Activated naive CD4-positive, alpha-beta T cell treated with anti-CD3 and anti-CD28 coated beads, Interleukin-2, amount 50 U/mL, for 72 hours (primary cell): ENCODE results near the gene LGALS7. TPM values are rescaled to one million over a fixed set of nuclear protein-coding genes. Genes with fewer than 3 reads are reported as not detected.

ENCODE experiments used
- ATAC-seq, 2 donors: fragments of 150-1000 bp; cut with Tn5 transposase; 2 replicates each; pipeline ENCODE4 v1.10.0; 2021; ENCODE audit warnings: mild to moderate bottlenecking in 2 of 2, moderate library complexity in 2 of 2
- DNase-seq, 2 donors: peaks; one replicate each; pipeline ENCODE4 v3.0.0; 2021 to 2022; ENCODE audit warnings: low spot score in 2 of 2
- H3K27ac Mint-ChIP-seq, 2 donors: one replicate each; pipeline ENCODE4 v1.8.0; 2022; ENCODE audit warnings: mild to moderate bottlenecking in 2 of 2, mixed read lengths in 2 of 2
- H3K36me3 Mint-ChIP-seq, 2 donors: one replicate each; pipeline ENCODE4 v1.8.0; 2022; ENCODE audit warnings: mixed read lengths in 2 of 2
- H3K9me3 Mint-ChIP-seq, 2 donors: one replicate each; pipeline ENCODE4 v1.8.0; 2022; ENCODE audit warnings: mixed read lengths in 2 of 2
- total RNA-seq, 2 donors: library from RNA; stranded (reverse); gene quantifications; one replicate each; pipeline ENCODE4 v1.2.3, GENCODE V29; 2022

Gene LGALS7
- total RNA-seq, 2 donors from 2014 or later = not detected

DNA sequence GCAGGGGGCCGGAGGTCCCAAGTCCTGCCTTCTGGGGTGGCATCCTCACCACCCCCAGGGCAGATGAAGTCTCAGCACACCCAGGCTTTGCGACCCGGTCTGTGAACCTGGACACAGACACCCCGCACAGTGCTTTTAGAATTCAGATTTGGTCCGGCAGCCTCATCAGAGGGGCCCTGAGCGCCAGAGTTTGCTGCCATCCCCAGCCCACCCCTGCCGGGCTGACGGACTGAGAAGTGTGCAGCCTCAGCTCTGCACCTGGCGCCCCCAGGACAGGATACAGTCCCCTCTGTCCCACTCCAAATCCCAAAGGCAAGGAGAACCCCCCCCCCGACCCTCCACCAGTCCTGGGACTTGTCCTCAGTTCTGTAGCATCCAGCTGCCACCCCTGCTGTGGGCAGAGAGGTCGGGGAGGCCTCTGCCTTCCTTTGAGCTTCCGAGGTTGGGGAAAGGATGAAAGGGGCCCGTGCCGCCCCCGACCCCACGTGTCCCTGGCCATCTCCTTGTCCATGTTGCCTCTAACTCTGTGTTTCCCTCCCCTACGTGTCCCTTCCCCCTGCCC lies 45.9 kb downstream of the LGALS7 start:
- ATAC-seq = no peak
- Mint-ChIP-seq H3K9me3 (no peaks in the 10 kb centered on the region), H3K27ac (peak overlapping the region in 1 of 2 donors; percentile 56), H3K36me3 (no peaks in the 10 kb centered on the region)
- DNase-seq = no peak

DNA sequence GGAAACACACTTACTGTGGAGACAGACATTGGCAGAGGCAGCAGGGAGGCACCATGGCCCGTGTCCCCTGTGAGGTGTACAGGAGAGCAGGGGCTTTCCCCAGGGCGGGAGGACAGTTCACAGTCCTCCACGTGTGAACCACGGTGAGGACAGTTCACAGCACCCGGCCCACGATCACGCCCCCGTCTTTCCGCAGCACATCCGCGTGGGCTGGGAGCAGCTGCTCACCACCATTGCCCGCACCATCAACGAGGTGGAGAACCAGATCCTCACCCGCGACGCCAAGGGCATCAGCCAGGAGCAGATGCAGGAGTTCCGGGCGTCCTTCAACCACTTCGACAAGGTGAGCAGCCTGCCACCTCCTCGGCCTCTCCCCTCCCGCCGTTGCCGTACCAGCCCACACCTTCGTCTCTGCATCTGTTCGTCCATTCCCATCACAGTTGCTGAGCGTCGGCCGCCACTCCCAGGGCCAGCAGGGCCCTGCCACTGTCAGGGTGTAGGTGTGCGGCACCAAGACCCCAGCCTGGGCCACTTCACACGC lies 46.5 kb downstream of the LGALS7 start:
- Mint-ChIP-seq H3K36me3 (no peaks in the 10 kb centered on the region), H3K9me3 (no peaks in the 10 kb centered on the region), H3K27ac (peak overlapping the region in 1 of 2 donors; percentile 56)
- DNase-seq (no peak), ATAC-seq (peak in 1 of 2 donors; percentile 53)

DNA sequence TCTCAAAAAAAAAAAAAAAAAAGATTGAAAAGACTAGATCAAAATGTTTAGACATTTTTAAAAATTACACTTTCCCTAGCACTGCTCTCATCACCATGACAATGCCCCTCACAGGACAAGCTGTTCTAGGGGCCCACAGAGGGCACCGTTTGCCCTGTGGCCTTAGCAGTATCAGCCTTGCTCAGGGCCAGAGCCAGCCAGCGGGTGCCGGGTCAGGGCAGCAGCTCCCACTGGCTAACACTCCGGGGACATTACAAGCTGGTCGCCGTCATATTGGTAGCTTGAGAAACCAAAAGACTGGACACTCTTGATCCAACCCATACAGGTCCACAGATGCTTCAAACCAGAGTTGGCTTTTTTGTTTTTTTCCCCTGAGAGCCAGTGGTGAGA lies 47.0 kb downstream of the LGALS7 start:
- DNase-seq (no peak), ATAC-seq (no peak)
- no peak overlapping the region for H3K27ac Mint-ChIP-seq
- no peaks in the 10 kb centered on the region for H3K9me3 Mint-ChIP-seq
- no peaks in the 10 kb centered on the region for H3K36me3 Mint-ChIP-seq

DNA sequence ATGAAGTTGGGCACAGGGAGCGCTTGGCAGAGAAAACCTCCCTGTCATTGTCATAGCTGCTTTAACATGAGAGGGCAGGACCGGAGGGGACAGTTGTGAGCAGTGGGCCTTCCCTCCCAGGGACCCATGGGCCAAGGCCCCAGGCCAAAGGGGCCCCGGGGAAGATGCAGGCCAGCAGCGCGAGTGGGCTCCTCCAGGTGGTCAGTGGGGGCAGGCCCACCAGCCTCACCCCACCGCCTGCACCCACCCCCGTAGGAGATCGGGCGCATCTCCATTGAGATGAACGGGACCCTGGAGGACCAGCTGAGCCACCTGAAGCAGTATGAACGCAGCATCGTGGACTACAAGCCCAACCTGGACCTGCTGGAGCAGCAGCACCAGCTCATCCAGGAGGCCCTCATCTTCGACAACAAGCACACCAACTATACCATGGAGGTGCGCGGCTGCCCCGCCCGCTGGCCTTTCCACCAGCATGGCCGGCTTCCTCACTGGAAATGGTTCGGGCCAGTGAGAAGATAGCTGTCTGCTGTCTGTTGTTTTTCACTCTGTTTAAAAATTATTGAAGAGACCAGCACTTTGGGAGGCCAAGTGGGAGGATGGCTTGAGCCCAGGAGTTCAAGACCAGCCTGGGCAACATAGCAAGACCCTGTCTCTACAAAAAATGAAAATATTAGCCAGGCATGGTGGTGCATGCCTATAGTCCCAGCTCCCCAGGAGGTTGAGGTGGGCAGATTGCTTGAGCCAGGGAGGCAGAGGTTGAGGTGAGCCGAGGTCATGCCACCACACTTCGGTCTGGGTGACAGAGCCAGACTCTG lies 47.6 kb downstream of the LGALS7 start:
- no peaks in the 10 kb centered on the region for H3K9me3 Mint-ChIP-seq
- H3K36me3 Mint-ChIP-seq = no peaks in the 10 kb centered on the region
- DNase-seq = no peak
- ATAC-seq = no peak
- no peak overlapping the region for H3K27ac Mint-ChIP-seq

DNA sequence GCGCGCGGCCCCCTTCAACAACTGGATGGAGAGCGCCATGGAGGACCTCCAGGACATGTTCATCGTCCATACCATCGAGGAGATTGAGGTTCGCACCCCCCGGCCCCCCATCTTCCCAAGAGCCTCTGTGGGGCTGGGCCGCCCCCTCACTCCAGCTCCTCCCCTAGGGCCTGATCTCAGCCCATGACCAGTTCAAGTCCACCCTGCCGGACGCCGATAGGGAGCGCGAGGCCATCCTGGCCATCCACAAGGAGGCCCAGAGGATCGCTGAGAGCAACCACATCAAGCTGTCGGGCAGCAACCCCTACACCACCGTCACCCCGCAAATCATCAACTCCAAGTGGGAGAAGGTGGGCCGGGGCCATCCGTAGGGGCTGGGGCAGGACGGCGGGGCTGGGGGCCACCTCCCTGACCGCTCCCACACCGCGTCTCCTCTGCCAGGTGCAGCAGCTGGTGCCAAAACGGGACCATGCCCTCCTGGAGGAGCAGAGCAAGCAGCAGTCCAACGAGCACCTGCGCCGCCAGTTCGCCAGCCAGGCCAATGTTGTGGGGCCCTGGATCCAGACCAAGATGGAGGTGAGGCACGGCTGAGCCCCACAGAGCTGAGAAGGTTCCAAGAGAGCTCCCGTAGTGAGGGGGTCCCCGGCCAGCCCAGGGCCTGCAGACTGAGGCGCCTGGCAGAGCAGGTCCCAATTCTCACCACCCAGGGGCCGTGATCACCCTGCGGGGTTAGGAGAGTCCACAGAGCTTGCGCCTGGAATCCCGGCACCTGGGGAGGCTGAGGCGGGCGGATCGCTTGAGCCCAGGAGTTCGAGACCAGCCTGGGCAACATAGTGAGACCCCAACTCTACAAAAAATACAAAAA lies 49.1 kb downstream of the LGALS7 start:
- Mint-ChIP-seq H3K9me3 (no peaks in the 10 kb centered on the region), H3K36me3 (no peaks in the 10 kb centered on the region), H3K27ac (no peak overlapping the region)
- ATAC-seq (no peak), DNase-seq (no peak)

DNA sequence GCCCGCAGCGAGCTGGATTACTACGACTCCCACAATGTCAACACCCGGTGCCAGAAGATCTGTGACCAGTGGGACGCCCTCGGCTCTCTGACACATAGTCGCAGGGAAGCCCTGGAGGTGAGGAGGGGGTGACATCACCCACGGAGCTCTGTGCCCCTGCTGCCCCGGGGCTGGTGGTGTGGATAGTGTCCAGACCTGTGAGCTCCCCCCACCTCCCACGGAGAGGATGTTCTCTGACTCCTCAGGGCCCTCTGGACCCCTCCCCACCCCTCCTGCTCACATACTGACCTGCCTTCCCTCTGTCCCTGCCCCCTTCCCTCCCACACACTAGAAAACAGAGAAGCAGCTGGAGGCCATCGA lies 49.7 kb downstream of the LGALS7 start:
- H3K36me3 Mint-ChIP-seq = no peaks in the 10 kb centered on the region
- ATAC-seq (no peak), DNase-seq (no peak)
- H3K9me3 Mint-ChIP-seq = no peaks in the 10 kb centered on the region
- peak overlapping the region in 1 of 2 donors; percentile 50 for H3K27ac Mint-ChIP-seq

DNA sequence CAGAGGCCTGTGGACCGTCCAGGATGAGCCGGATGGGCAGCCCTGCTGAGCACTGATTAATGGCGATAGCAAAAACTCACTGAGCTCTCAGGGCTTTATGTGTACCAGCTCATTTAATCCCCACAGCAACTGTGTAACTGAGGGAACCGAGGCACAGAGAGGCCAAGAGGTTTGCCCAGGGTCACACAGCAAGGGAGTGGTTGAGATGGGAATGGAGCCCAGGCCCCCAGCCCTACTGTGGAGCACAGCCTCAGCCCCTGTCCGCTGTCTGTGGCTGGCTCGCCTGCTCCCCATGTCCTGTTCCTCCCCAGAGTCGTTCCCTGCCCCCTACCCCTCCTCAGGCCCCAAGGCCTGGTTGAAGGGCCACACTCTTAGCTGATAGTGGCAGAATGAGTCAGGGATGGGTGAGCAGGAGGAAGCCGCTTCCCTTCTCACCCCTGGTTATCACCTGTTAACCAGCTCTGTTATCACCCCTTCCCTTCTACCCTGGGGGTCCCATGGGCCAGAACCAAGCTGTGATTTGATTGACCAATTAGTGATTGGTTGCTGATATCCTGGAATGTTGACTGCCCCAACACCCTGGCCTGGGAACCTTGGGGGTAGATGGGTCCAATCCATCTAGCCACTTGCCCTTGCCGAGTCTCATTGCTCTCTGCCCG lies 50.2 kb downstream of the LGALS7 start:
- Mint-ChIP-seq H3K36me3 (no peaks in the 10 kb centered on the region), H3K9me3 (no peaks in the 10 kb centered on the region), H3K27ac (peak overlapping the region in 1 of 2 donors; percentile 50)
- DNase-seq (no peak), ATAC-seq (no peak)

DNA sequence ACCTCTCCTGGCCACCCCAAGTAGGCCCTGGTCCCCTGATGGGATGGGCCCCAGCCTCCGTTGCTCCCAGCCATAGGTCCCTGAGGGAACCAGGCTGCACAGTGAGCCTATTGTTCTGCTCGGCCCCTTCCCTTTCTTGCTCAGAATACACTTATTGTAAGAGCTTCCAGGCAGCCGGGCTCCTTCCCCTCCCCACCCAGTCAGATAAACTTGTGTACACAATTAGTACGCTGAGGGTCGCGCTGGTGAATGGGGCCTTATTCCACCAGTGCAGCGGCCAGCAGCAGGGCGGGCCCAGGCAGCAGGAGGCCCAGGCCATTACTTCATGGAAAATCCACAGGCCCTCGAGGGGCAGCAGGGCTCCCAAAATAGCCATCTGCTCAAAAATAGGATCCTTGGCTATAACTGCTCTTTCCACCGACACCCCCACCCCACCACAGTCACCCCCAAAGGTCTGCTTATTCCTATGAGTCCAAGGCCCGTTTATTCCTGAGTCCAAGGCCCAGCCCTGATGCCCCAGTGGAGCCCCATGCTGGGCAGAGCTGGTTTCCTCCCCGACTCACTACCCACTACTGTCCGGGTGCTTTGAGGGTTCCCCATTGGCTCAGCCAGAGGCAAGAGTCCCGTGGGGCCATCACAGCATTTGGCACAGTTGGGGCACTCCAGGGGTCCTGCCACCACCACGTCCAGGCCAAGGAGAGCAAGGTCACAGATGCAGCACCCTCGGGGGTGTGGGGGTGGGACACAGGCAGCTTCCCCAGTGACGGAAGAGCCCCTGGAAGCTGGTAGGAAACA lies 51.1 kb downstream of the LGALS7 start:
- DNase-seq (no peak), ATAC-seq (no peak)
- Mint-ChIP-seq H3K9me3 (no peaks in the 10 kb centered on the region), H3K36me3 (no peaks in the 10 kb centered on the region), H3K27ac (peak overlapping the region; percentile 39 to 50)

DNA sequence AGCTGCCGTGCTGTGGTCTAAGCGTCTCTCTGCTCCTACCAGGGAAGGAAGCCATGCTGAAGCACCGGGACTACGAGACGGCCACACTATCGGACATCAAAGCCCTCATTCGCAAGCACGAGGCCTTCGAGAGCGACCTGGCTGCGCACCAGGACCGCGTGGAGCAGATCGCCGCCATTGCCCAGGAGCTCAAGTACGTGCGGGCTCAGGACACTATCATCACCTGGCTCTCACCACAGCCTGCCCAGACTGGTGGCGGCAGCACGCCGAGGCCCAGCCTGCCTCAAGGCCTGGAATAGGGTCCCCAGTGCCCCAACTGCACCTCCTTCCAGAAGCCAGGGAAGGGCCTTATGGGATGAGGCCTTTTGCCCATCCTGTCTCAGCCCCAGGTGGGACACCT lies 51.8 kb downstream of the LGALS7 start:
- ATAC-seq (no peak), DNase-seq (no peak)
- no peak overlapping the region for H3K27ac Mint-ChIP-seq
- no peaks in the 10 kb centered on the region for H3K36me3 Mint-ChIP-seq
- no peaks in the 10 kb centered on the region for H3K9me3 Mint-ChIP-seq

Other genes starting within 250 kb of the LGALS7 start
- 100 to 1,000 TPM; 225 to 247 TPM for gene MAP4K1, start 155.6 kb downstream of the LGALS7 start, total RNA-seq
- 100 to 1,000 TPM; 282 to 299 TPM for gene EIF3K, start 154.3 kb downstream of the LGALS7 start, total RNA-seq
- 100 to 1,000 TPM; 181 to 204 TPM for gene ACTN4, start 125.9 kb downstream of the LGALS7 start, total RNA-seq
- 1 to 10 TPM; 1.6 to 9.0 TPM for gene CAPN12, start 29.0 kb downstream of the LGALS7 start, total RNA-seq
- not detected for gene LGALS7B, start 15.7 kb upstream of the LGALS7 start, total RNA-seq
- gene LGALS4, start 39.4 kb upstream of the LGALS7 start, total RNA-seq = under 1 TPM; 0.59 to 0.66 TPM
- gene ECH1, start 58.3 kb upstream of the LGALS7 start, total RNA-seq = 100 to 1,000 TPM; 129 to 170 TPM
- 100 to 1,000 TPM; 658 to 720 TPM for gene HNRNPL, start 76.5 kb upstream of the LGALS7 start, total RNA-seq
- gene RINL, start 104.8 kb upstream of the LGALS7 start, total RNA-seq = 100 to 1,000 TPM; 105 to 137 TPM
- 10 to 100 TPM; 31.5 to 46.0 TPM for gene SIRT2, start 126.1 kb upstream of the LGALS7 start, total RNA-seq
- 10 to 100 TPM; 41.9 to 71.9 TPM for gene NFKBIB, start 126.5 kb upstream of the LGALS7 start, total RNA-seq
- gene CCER2, start 138.7 kb upstream of the LGALS7 start, total RNA-seq = 1 to 10 TPM in 1 of 2 donors, under 1 TPM in 1; 0.59 to 1.4 TPM
- 10 to 100 TPM; 35.9 to 59.1 TPM for gene SARS2, start 157.2 kb upstream of the LGALS7 start, total RNA-seq
- 10 to 100 TPM; 54.1 to 93.0 TPM for gene MRPS12, start 157.4 kb upstream of the LGALS7 start, total RNA-seq
- under 1 TPM in 1 of 2 donors, not detected in 1; 0.10 TPM for gene FBXO17, start 202.2 kb upstream of the LGALS7 start, total RNA-seq